Germinal center (tissue), 1 donor: ENCODE data around the gene ERMP1.

Experiments
- DNase-seq: peaks from one replicate; pipeline ENCODE4 v3.0.0; 2012; ENCODE audit warnings: mixed read lengths, low spot score

Gene ERMP1

GRCh38 chr9:5854063-5854790, 21.3 kb upstream of the ERMP1 start:
- no peak for DNase-seq

DNA sequence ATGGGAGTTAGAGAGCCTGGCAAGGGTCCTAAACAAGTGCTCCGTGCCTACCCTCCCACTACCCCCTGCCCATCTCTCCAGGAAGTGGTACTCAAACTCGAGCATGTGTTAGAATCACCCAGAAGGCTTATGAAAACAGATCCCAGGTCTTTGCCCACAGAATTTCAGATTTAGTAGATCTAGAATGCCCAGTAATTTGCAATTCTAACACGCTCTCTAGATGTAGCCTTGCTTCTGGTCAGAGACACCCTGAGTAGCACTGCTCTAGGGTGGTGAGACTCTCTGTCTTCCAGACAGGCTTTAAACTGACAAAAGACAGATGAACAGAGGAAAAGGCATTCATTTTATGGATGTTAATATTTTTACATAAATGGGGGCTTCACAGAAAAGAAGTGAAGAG, 20.7 kb upstream of the ERMP1 start:
- DNase-seq = no peak

GRCh38 chr9:5852987-5853386, 20.1 kb upstream of the ERMP1 start:
- DNase-seq = no peak

DNA sequence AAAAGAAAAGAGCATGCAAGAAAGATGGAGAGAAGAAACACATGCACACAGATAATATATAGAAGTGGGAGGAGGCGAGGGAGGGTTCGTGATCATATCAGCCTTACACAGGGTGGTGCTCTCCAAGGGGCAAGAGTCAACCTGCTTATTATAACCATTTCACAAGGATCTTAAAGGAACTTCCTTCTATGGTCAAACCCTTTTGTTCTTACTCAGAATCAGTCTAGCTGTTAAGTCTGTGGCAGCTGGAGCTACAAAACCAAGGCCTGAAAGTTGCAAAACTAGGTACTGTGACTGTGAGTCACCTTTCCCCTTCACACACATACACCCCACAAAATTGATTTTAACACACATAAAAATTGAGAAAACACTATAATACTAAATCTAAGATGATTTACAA, 18.5 kb upstream of the ERMP1 start:
- no peak for DNase-seq

- DNase-seq = no peak
Measured at GRCh38 chr9:5850724-5851122, 17.8 kb upstream of the ERMP1 start.

DNA sequence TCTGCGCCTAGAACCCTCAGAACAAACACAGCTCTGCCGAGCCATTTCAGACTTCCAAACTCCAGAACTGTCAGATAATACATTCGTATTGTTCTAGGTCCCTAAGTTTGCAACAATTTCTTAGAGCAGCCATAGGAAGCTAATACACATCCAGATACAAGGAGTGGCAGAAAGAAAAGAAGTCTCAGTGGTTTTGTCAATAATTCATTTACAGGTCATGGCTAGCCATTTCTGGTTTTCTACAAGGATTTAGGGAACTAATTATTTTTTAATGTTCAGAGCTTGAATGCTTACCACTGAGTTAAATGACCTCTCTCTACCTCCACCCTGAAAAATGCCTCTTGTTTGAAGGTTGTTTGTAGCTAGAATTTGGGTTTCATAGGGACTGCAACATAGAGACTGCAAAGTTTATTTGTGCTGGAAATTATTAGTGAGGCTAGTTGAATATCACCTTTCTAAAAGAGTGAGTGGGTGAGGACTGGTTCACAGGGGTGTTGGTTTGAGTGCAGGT, 15.5 kb upstream of the ERMP1 start:
- DNase-seq = no peak

- DNase-seq = no peak
Measured at GRCh38 chr9:5846501-5846921, 13.6 kb upstream of the ERMP1 start.

- no peak for DNase-seq
Measured at GRCh38 chr9:5846096-5846495, 13.2 kb upstream of the ERMP1 start.

DNA sequence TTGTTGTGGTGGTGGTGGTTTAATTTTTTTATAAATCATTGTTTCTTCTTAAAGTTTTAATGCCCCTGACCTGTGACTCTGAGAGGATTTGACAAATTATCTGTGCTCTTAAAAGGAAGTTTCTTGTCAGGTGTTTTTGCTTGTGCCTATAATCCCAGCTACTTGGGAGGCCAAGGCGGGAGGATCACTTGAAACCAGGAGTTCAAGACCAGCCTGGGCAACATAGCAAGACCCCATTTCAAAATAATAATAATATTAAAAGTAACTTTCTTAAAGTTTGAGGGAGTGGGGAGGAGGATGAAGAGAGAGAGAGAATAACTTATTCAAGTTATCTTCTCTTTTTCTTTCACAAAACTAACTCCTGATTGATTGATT, 12.2 kb upstream of the ERMP1 start:
- no peak for DNase-seq

DNA sequence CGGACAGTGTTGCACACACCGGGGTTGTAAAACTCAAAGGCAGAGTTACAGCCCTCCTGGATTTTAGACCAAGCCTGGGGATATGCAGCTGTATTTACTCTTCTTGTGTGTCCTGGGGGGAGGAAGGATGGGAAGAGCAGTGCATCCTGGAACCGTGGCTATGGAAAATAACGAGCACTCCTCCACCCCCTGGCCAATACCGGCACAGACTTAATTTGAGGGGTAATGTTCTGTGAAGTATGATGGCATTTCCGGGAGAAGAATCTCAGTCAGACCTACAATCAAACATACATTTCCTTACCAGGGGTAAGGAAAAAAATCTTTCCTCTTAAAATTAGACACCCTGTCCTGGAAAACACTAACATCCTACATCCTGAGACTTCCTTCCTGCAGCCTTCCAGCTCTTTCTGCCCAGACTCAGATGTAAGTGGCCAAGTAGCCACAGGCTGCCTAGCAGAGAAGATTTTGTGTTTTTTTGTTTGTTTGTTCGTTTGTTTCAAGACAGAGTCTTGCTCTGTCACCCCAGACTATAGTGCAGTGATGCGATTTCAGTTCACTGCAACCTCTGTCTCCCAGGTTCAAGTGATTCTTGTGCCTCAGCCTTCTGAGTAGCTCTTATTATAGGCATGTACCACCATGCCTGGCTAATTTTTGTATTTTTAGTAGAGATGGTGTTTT, 11.0 kb upstream of the ERMP1 start:
- no peak for DNase-seq

GRCh38 chr9:5842929-5843793, 10.2 kb upstream of the ERMP1 start:
- DNase-seq = no peak

DNA sequence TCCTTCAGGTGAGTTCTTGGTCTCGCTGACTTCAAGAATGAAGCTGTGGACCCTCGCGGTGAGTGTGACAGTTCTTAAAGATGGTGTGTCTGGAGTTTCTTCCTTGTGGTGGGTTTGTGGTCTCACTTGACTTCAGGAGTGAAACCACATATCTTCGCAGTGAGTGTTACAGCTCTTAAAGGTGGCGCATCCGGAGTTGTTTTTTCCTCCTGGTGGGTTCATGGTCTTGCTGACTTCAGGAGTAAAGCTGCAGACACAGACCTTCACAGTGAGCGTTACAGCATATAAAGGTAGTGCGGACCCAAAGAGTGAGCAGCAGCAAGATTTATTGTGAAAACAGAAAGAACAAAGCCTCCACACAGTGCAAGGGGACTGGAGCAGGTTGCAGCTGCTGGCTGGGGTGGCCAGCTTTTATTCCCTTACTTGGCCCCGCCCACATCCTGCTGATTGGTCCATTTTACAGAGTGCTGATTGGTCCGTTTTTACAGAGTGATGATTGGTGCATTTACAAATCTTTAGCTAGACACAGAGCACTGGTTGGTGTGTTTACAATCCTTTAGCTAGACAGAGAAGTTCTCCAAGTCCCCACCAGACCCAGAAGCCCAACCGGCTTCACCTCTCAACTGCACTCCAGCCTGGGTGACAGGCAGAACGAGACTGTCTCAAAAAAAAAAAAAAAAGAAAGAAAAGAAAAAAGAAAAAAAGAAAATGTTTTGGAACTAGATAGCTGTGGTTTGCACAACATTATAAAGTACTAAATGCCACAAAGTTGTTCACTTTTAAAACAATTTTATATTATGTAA, 9.1 kb upstream of the ERMP1 start:
- DNase-seq = no peak

- no peak for DNase-seq
Measured at GRCh38 chr9:5840788-5841187, 7.9 kb upstream of the ERMP1 start.

- DNase-seq = no peak
Measured at GRCh38 chr9:5839572-5839902, 6.6 kb upstream of the ERMP1 start.

DNA sequence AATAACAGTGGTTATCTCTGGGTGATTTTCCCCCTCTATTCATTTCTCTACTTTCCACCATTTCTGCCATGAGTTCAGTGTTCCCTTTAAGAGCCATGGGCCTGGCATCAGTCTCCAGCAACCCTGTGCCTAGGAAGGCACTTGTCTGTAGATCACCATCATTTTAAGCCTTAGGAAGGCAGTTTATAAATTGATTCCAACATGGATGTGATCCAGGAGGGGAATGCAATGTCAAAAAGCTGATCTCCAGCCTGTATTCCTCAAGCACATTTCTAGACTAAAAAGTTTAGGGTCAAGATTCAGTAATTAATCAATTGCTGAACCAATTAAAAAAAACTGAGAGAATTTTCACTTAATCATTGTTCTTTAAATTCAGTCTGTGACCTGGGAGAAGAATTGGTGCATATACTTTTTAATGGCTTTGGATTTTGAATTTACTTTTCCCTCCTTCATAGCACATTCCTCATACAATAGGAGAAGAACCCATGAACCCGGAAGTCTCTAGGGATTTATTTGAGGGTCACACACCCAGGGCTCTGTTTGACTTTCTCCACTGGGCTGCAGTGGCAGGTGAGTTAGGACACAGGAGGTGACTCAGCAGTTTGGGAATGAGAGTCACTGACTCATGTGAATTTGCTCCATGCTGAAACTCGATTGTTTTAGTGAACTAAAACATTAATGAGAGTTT, 6.1 kb upstream of the ERMP1 start:
- DNase-seq = no peak

DNA sequence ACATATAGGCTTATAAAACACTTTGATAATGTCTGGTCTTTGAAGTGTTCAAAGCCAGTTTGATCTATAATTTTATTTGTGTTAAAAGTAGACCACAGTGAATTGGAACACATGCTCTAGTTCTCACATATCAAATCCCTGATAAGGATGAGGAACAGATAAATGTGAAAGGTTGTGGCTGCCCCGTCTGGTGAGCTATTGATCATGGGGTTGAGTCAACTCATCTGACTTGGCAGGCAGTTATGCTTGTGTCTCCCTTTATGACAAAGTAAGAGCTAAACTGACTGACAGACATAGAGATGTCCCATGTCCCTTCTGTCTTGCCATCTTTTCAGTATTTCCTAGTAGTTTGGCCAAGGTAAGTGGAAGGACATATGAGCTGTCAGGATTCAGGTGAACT, 2.9 kb upstream of the ERMP1 start:
- DNase-seq = no peak

DNA sequence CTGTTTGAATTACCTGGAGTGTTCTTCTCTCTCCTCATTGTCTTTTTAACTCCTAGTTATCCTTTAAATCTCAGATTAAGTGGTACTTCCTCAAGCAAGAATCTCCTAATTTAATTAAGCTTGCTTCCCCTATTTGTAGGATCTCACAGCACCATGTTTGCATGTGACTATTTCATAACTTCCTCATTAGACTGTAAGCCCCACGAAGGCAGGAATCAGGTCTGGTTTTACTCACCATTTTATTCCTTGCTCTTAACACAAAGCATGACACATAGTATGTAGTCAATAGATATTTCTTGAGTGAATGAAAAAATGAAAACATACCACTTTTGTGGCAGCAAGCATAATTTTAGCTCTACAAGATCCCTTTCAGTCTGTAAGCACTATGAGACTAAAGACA, 1.3 kb upstream of the ERMP1 start:
- DNase-seq = no peak

- DNase-seq = peak; percentile 66
Measured at GRCh38 chr9:5832071-5832537, 813 bp downstream of the ERMP1 start.

DNA sequence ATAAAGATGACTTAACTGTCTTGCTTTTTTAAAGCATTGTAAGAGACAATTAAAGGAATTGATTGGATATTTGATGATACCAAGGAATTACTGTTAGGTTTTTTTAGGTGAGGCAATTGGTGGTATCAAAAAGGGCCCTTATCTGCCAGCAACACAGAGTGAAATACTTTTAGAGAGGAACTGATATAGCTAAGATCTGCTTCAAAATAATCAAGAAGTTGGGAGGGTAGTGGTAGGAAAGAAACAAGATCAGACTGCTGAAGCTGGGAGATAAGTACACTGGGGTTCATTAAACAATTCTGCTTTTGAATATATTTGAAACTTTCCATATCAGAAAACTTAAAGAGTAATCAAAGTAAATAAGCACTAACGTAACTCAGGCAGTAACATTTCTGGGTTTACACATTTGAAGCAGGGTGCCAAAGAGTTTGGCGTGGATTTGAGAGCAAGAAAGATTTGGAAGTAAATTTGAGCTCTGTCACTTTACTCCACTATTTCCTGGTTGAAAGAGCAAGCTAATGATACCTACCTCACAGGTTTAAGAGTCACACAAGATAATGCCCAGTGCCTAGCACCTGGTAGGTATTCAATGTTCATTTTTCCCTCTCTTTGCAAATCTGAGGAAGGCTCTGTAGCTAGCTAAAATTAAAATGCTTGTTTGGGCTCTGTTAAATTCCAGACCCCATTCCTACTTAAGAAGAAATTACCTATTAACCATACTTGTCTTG, 6.9 kb downstream of the ERMP1 start:
- no peak for DNase-seq

- no peak for DNase-seq
Measured at GRCh38 chr9:5825223-5825622, 7.7 kb downstream of the ERMP1 start.

DNA sequence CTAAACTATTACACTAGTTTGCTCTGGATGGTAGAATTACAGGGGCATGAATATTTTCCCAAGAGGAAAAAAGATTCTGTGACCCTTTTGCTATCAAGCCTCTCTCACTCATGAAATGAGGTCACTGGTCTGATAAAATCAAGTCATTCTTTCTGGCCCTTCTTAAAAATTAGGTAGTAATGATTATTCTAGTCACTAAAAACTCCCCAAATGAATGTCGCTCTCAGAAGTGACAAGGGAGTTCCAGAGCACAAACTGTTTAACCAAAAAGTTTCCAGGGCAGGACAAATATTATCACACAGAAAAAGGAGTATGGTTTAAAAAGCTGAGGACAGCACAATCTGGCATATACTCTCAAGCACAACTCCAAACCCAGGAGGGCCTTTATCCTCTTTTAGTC, 12.5 kb downstream of the ERMP1 start:
- DNase-seq = no peak
